AG04450 (cell line): ENCODE data around the gene ARHGAP35. TPM values are rescaled to one million over a fixed set of nuclear protein-coding genes. Genes with fewer than 3 reads are reported as not detected.
"Not testable (repeated sequence)": the region's sequence is repeated elsewhere in the genome, so short reads cannot be mapped to it uniquely, and the experiment has no call there.

Experiments used
- CTCF ChIA-PET: fragments of 300-600, 350-600 bp; formaldehyde crosslinking; extraction: SDS; loops from one replicate; lab custom pipeline; 2022; ENCODE audit warnings: antibody characterized with exemption, inconsistent platforms; lab: Charles Lee
- POLR2A ChIA-PET: fragments of 350-600 bp; formaldehyde crosslinking; extraction: SDS; loops from one replicate; lab custom pipeline; 2021; ENCODE audit warnings: antibody characterized with exemption, inconsistent platforms; lab: Yijun Ruan, JAX
- DNase-seq: peaks from one replicate; pipeline ENCODE4 v3.0.0-alpha.2; 2011; ENCODE audit warnings: low read depth, low spot score
- H3K27ac ChIP-seq: one replicate; pipeline ENCODE4 v1.5.1; 2012; ENCODE audit warnings: low read depth, low read length, control low read depth
- H3K27me3 ChIP-seq: one replicate; pipeline ENCODE4 v1.6.0; 2012; ENCODE audit warnings: low read length; ENCODE audit not compliant: control insufficient read depth, insufficient read depth
- H3K4me3 ChIP-seq: 2 replicates; pipeline ENCODE4 v1.5.1; 2011; ENCODE audit warnings: mild to moderate bottlenecking, low read depth, low read length, control low read depth
- H3K9me3 ChIP-seq: 2 replicates; pipeline ENCODE4 v1.5.1; 2012; ENCODE audit warnings: low read length; ENCODE audit not compliant: control insufficient read depth, insufficient read depth
- polyA plus RNA-seq: library from polyadenylated mRNA; depleted of rRNA; stranded (reverse); fragments of >200 nt; gene quantifications from 2 replicates; pipeline ENCODE4 v1.2.3, GENCODE V29; 2011
- TF ChIP-seq, protein P1 (sequence below): IDR thresholded peaks from 2 replicates; pipeline ENCODE4 v1.5.1; 2011; ENCODE audit warnings: low read depth, low read length, control low read depth, inconsistent platforms

ARHGAP35 gene
- polyA plus RNA-seq, 1 experiment, result 28.7 TPM

DNA sequence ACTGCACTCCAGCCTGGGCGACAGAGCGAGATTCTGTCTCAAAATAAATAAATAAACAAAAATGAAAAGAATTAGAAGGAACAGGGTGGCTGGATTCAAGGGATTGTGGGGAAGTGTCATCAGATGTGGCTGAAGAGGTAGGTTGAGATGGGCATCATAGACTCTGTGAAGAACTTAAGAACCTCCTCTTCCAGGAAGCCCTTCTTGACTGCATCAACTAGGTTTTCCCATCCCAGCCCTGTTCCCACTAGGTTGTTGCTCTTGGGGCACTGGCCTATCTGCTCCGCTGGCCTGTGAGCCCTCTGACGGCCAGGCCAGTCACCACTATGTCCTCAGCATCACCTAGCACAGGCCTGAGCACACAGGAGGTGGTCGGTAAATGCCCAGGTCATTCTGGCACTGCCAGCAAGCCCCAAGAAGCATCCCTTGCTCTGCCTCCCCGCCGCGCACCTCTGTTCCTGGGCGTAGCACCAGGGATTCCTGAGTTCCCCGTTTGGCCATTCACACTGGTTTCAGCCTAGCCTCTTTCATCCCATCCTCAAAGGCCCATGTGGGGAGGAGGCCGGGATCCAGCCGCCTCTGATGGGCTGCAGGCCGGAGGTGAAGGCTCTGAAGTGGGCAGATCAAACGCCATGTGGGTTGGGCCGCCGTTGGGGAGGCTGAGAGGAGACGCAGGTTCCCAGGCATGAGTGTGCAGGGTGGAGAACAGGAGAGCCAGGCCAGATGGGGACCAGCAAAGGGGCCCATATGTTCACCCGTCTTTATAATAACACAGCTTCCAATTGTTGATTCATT lies 44.8 kb upstream of the ARHGAP35 start:
- Histone ChIP-seq H3K9me3 (no peaks in the 10 kb centered on the region; the same call in 1 of the 2 replicates), H3K27ac (no peak overlapping the region), H3K4me3 (no peak overlapping the region), H3K27me3 (no peaks in the 10 kb centered on the region)
- TF ChIP-seq, protein P1, sequence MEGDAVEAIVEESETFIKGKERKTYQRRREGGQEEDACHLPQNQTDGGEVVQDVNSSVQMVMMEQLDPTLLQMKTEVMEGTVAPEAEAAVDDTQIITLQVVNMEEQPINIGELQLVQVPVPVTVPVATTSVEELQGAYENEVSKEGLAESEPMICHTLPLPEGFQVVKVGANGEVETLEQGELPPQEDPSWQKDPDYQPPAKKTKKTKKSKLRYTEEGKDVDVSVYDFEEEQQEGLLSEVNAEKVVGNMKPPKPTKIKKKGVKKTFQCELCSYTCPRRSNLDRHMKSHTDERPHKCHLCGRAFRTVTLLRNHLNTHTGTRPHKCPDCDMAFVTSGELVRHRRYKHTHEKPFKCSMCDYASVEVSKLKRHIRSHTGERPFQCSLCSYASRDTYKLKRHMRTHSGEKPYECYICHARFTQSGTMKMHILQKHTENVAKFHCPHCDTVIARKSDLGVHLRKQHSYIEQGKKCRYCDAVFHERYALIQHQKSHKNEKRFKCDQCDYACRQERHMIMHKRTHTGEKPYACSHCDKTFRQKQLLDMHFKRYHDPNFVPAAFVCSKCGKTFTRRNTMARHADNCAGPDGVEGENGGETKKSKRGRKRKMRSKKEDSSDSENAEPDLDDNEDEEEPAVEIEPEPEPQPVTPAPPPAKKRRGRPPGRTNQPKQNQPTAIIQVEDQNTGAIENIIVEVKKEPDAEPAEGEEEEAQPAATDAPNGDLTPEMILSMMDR, result no peak
- POLR2A ChIA-PET, result no interaction called here
- CTCF ChIA-PET, result interaction anchor here (0.6 to 0.8 kb wide), 2 partner anchors 14 to 111 kb away, joined by 3 read pairs; no protein-coding TSS in a partner anchor
- no peak for DNase-seq

DNA sequence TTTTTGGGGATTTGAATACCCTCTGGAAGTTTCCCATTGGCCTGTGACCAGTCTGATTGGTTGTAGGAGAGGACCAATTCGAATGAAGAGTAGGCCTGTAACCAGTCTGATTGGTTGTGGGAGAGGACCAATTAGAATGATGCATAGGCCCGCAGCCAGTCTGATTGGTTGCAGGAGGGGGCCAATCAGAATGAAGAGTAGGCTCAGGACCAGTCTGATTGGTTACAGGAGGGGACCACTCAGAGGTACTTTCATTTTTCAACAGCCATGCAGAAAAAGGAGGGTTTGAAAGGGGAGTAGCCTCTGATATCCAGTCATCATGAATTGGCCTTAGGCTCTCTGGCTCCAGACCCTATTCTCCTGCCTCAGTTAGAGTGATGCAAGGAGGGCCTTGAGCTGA lies 42.0 kb upstream of the ARHGAP35 start:
- ChIA-PET POLR2A (interaction anchor here (0.6 kb wide), 1 partner anchor 14 kb away, joined by 5 read pairs; no protein-coding TSS in a partner anchor), CTCF (no interaction called here)
- Histone ChIP-seq H3K4me3 (no peak overlapping the region), H3K27me3 (no peaks in the 10 kb centered on the region), H3K9me3 (no peaks in the 10 kb centered on the region; the same call in 1 of the 2 replicates), H3K27ac (no peak overlapping the region)
- TF ChIP-seq, protein P1, result no peak
- DNase-seq, result no peak

DNA sequence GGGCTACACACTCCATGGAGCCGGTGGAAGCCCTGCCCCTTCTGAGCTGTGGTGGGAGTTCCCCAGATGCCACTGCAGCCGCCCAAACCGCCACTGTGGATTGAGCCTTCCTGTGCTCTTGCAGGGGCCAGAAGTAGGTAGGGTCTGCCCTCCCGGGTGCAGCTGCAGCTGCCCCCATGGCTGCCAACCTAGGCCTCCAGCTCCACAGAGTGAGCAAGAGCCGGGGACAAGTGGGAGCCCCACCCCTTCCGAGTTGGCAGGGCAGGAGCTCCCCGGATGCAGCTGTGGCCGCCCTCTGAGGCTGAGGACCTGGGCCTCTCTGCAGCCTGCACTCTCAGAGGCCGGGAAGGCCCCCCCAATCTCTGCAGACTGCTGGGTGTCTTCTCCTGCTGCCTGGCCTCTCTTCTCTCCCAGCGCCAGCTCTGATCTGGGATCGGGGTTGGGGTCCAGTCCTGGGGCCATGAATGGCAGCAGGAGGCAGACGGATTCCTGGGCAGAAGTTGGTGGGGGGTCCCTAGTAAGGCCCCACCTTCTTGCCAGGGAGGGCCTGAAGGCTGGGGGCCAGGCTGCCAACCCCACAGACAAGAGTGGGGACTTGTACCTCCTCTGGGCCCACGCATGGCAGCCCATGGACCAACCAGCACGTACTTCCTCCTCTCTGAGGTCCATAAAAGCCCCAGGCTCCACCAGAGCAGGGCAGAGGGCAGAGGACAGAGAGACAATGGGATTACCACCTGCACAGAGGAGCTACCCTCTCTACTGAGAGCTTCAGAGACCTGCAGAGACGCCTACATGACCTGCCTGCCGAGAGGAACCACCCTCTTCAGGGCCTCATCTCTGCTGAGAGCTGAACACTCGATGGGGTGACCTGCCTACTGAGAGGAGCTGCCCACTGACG lies 39.0 kb upstream of the ARHGAP35 start:
- no peak for DNase-seq
- TF ChIP-seq, protein P1, result no peak
- ChIA-PET POLR2A (interaction anchor here (0.5 to 1.4 kb wide), 4 partner anchors 11 to 34 kb away, joined by 3 to 5 read pairs (median 5); partner anchors contain the start of gene SLC1A5), CTCF (interaction anchor here (0.6 to 1.1 kb wide), 2 partner anchors 63 to 305 kb away, joined by 3 read pairs; no protein-coding TSS in a partner anchor)
- Histone ChIP-seq H3K27ac (no peak overlapping the region), H3K27me3 (peaks cover 3% of the 10 kb centered on the region), H3K4me3 (no peak overlapping the region), H3K9me3 (no peaks in the 10 kb centered on the region)

DNA sequence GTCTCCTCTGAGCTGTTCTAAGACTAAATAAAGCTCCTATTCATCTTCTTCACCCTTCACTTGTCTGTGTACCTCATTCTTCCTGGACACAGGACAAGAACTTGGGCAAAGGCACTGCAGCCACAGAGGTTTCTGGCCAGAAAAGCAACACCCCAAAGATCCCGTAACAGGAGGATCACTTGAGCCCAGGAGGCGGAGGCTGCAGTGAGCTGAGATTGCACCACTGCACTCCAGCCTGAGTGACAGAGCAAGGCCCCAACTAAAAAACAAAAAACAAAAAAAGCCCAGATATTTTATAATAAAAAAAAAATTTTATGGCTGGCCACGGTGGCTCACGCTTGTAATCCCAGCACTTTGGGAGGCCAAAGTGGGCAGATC lies 38.4 kb upstream of the ARHGAP35 start:
- not testable (repeated sequence) for H3K27ac ChIP-seq, H3K9me3 ChIP-seq, DNase-seq, H3K27me3 ChIP-seq, H3K4me3 ChIP-seq
- CTCF ChIA-PET, result interaction anchor here (1.1 kb wide), 1 partner anchor 64 kb away, joined by 3 read pairs; no protein-coding TSS in a partner anchor
- POLR2A ChIA-PET, result interaction anchor here (1.4 kb wide), 1 partner anchor 34 kb away, joined by 5 read pairs; the partner anchor contains the start of gene SLC1A5

DNA sequence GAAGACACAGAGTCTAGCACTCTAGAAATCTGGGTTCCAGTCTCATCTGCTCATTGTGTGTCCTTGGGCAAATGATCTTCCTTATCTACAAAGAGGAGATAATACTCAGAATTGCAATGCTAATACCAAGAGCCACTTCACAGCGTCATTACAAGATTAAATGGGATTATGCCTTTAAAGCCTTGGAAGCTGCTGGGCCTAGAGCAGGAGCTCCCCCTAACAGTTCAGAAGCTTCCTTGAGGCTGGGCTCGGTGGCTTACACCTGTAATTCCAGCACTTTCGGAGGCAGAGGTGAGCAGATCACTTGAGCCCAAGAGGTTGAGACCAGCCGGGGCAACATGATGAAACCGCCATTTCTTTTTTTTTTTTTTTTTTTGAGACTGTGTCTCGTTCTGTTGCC lies 37.7 kb upstream of the ARHGAP35 start:
- no peak overlapping the region for H3K27ac ChIP-seq
- ChIA-PET POLR2A (interaction anchor here (0.7 to 1.4 kb wide), 2 partner anchors 34 to 295 kb away, joined by 4 to 5 read pairs; partner anchors contain the start of gene SLC1A5), CTCF (no interaction called here)

More for the DNA sequence above, 37.7 kb upstream of the ARHGAP35 start:
- H3K4me3 ChIP-seq, result no peak overlapping the region
- TF ChIP-seq, protein P1, result no peak
- peaks cover 3% of the 10 kb centered on the region for H3K27me3 ChIP-seq
- DNase-seq, result no peak
- no peaks in the 10 kb centered on the region for H3K9me3 ChIP-seq
